ENCODE data around the gene NAPA.

The NAPA gene

GRCh38 chr19:47499863-47500830 is 14.7 kb downstream of the NAPA start:
- Mint-ChIP-seq H3K36me3 (ENCODE audit: low read depth) (peaks cover 12% of the 10 kb centered on the region), H3K27me3 (ENCODE audit: low read depth) (no peaks in the 10 kb centered on the region), H3K4me1 (ENCODE audit: low read depth) (no peaks in the 10 kb centered on the region), H3K27ac (no peak overlapping the region), H3K4me3 (no peak overlapping the region), H3K9me3 (no peaks in the 10 kb centered on the region)

DNA sequence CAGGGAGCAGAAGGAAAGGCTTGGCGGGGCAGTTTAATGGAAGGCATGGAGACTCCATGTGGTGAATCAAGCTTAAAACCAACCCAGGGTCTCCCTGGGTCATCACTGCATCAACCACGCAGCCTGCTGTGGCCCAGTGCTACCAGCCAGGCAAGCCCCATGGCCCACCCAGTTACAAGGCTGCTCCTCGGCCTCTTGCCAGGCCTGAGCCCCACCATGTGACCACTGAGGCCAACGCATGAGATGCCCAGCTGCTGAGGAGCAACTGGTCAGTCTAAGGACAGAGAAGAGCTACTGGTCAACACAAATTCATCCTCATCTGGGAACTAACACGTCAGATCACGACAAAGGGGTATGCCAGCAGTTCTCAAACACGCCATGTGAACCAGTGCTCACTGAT is 15.5 kb downstream of the NAPA start:
- Mint-ChIP-seq H3K4me3 (no peak overlapping the region), H3K27ac (no peak overlapping the region), H3K9me3 (no peaks in the 10 kb centered on the region), H3K4me1 (ENCODE audit: low read depth) (no peaks in the 10 kb centered on the region), H3K36me3 (ENCODE audit: low read depth) (peaks cover 12% of the 10 kb centered on the region), H3K27me3 (ENCODE audit: low read depth) (no peaks in the 10 kb centered on the region)

DNA sequence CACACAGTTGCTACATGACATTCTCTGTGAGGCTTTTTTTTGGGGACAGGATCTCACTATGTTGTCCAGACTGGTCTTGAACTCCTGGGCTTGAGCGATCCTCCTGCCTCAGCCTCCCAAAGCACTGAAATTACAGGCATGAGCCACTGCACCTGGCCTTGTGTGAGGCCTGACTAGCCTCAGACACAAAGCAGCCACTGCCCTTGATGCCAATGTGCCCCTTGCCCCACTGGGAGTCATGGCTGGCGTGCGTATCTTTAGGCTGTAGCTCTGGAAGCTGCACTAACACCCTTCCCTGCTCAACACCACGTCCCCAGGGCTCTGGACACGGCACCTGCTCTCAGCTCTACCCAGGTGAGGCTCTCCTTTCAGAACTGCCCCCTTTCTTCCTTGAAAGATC is 16.3 kb downstream of the NAPA start:
- Mint-ChIP-seq H3K4me3 (no peak overlapping the region), H3K4me1 (ENCODE audit: low read depth) (peaks cover under 1% of the 10 kb centered on the region), H3K27me3 (ENCODE audit: low read depth) (no peaks in the 10 kb centered on the region), H3K9me3 (no peaks in the 10 kb centered on the region), H3K36me3 (ENCODE audit: low read depth) (peaks cover 12% of the 10 kb centered on the region), H3K27ac (no peak overlapping the region)

DNA sequence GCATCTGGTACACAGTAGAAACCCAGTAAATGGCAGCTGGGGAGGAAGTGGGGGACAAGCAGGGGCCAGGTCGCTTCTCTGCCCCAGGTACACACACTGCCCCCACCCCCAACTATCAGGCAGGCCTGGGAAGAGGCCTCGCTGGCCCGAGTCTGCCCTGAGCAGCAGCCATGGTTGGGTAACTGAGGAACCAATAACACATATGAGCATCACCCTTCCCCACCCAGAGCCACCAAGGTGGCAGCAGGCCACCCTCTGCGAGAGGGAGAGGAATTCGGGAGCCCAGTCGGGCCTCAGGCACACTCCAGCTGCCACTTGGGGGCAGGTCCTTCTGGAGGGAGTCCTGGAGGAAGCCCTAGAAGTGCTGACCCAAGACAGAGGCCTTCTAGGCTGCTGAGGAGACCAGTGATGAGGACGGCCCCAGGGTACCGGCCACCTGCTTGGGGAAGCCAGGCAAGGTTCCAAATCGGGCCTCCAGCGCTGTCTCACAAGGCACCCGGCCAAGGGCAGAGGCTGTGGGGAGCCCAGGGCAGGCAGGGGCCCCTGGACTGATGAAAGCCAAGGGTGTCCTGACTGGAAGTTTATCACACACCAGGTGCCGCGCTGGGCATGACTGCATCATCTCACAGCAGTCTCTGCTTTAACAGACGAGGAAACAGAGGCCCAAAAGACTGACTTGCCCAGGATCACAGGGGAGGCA is 16.9 kb downstream of the NAPA start:
- Mint-ChIP-seq H3K9me3 (no peaks in the 10 kb centered on the region), H3K4me3 (no peak overlapping the region), H3K27ac (no peak overlapping the region), H3K36me3 (ENCODE audit: low read depth) (peaks cover 13% of the 10 kb centered on the region), H3K27me3 (ENCODE audit: low read depth) (no peaks in the 10 kb centered on the region), H3K4me1 (ENCODE audit: low read depth) (peaks cover 2% of the 10 kb centered on the region)

GRCh38 chr19:47497050-47497766 is 17.7 kb downstream of the NAPA start:
- H3K4me1 Mint-ChIP-seq (ENCODE audit: low read depth) = peaks cover 2% of the 10 kb centered on the region
- H3K27me3 Mint-ChIP-seq (ENCODE audit: low read depth) = no peaks in the 10 kb centered on the region
- no peak overlapping the region for H3K4me3 Mint-ChIP-seq
- no peaks in the 10 kb centered on the region for H3K9me3 Mint-ChIP-seq
- no peak overlapping the region for H3K27ac Mint-ChIP-seq
- H3K36me3 Mint-ChIP-seq (ENCODE audit: low read depth) = peaks cover 12% of the 10 kb centered on the region

DNA sequence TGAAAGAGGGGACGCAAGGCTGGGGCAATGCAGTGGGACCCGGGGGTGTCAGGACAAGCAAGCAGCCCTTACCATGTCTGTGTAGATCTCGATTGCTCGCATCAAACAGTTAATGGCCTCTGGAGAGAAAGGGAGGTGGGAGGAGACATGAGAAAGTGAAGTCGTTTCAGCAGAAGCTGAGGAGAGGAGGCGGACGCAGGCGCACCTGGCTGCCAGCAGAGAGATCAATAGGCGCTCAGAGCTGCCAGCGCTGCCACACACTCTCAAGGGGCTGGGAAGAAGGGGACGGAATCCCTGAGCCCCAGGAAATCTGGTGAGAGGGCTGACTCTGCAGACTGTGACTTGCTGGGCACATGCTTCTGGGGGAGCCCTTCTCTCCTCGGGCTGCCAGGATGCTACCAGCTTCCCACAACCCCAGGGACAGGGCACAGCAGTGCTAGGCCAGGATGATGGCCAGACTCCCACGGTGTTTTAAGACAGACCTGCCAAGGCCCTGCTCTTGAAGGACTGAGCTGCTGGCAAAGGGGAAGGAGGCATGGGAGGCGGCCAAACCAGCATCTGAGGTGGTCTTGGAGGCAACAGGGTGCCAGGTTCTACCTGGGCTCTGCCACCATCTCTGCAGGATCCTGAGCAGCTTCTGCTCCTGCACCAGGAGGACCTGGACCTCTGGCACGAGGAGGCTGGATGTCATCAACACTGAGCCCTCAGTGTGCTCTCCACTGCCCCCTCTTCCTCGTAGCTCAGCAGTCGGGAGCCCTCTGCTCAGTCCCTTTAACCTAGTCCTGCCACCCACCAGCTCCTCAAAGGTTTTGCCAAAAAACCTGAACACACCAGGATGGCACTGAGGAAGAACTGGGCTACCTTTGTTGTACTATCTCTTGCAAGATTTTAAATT is 19.1 kb downstream of the NAPA start:
- Mint-ChIP-seq H3K4me3 (no peak overlapping the region), H3K27me3 (ENCODE audit: low read depth) (no peaks in the 10 kb centered on the region), H3K27ac (peak overlapping the region; percentile 6), H3K9me3 (no peaks in the 10 kb centered on the region), H3K36me3 (ENCODE audit: low read depth) (peaks cover 9% of the 10 kb centered on the region), H3K4me1 (ENCODE audit: low read depth) (peaks cover 2% of the 10 kb centered on the region)

DNA sequence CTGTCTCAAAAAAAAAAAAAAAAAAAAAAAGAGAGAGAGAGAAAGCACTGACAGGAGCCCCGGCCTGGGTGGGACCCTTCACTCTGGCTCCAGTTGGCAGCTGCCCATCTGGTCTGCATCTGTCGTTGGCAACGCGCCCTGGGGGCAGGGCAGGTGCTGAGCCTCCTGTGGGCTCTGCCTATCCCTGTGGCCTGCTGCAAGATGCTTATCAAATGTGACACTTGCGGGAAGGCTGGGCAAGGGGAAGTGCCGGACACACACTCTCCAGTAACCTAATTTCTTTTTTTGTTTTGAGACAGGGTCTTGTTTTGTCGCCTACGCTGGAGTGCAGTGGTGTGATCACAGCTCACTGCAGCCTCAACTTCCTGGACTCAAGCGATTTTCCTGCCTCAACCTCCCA is 20.1 kb downstream of the NAPA start:
- Mint-ChIP-seq H3K4me3 (no peak overlapping the region), H3K9me3 (no peaks in the 10 kb centered on the region), H3K27me3 (ENCODE audit: low read depth) (no peaks in the 10 kb centered on the region), H3K27ac (no peak overlapping the region), H3K4me1 (ENCODE audit: low read depth) (peaks cover 2% of the 10 kb centered on the region), H3K36me3 (ENCODE audit: low read depth) (peaks cover 14% of the 10 kb centered on the region)

GRCh38 chr19:47494211-47494547 is 20.7 kb downstream of the NAPA start:
- Mint-ChIP-seq H3K9me3 (no peaks in the 10 kb centered on the region), H3K4me3 (no peak overlapping the region), H3K27me3 (ENCODE audit: low read depth) (no peaks in the 10 kb centered on the region), H3K4me1 (ENCODE audit: low read depth) (peaks cover 2% of the 10 kb centered on the region), H3K27ac (peak overlapping the region; percentile 49), H3K36me3 (ENCODE audit: low read depth) (peaks cover 15% of the 10 kb centered on the region)

DNA sequence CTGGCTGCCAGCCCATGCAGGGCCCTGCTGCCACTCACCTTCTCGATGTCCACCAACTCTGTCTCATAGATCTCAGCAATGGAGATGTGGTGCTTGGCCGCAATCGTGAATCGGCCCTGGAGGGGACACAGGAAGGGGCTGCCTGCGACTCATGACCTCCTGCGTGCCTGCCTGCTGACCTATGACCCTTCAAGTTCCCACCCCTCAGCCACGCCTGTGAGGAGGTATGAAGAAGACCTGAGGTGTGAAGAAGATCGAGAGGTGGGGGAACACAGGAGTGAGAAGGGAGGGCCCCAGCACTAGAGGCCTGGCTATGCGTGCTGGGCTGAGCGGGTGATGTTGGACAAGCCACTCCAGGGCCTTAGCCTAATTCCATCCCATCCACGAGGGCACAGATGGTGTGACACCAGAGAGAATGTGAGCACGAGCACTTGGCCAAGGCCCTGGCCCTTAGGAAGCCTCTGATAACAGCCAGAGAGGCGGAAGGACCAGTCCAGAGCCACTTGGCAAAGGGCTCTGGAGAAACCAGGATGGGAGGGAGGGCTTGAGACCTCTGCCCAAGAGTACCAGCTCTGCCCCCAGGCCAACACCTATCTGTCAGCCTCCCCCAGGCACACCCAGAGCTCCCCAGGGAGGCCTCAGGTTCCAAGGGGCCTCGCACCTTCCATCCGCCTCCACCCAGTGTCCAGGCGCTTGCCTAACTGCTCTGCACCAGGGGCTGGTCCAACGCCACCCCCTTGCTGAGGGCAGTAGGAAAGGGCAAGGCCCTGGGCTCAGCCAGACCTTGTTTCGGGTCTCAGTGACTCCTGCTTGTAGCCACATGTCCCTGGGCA is 21.3 kb downstream of the NAPA start:
- Mint-ChIP-seq H3K4me3 (no peak overlapping the region), H3K4me1 (ENCODE audit: low read depth) (peaks cover 2% of the 10 kb centered on the region), H3K27me3 (ENCODE audit: low read depth) (no peaks in the 10 kb centered on the region), H3K27ac (no peak overlapping the region), H3K36me3 (ENCODE audit: low read depth) (peaks cover 15% of the 10 kb centered on the region), H3K9me3 (no peaks in the 10 kb centered on the region)

- no peak overlapping the region for H3K4me3 Mint-ChIP-seq
- peaks cover 15% of the 10 kb centered on the region for H3K36me3 Mint-ChIP-seq (ENCODE audit: low read depth)
- H3K27ac Mint-ChIP-seq = no peak overlapping the region
- H3K9me3 Mint-ChIP-seq = no peaks in the 10 kb centered on the region
- H3K4me1 Mint-ChIP-seq (ENCODE audit: low read depth) = peaks cover 2% of the 10 kb centered on the region
- no peaks in the 10 kb centered on the region for H3K27me3 Mint-ChIP-seq (ENCODE audit: low read depth)
Observed at GRCh38 chr19:47492571-47493377, 22.1 kb downstream of the NAPA start.

DNA sequence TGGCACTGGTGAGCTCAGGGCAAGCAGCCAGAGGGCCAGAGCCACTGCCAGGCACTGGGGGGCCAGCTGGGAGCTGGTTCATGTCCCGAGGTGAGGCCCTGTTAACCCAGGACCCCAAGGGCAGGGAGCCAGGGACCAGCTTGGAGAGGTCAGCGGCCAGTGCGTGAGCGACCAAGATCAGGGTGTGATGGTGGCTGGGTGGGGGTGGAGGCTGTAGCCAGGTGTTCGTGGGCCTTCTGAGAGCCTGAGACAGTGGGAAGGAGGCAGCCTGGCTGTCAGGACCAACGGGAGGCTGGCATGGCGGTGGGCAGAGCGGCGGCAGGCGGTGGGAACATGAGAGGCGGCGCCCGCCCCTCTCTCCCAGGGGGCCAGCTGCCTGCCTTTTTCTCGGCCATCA is 22.7 kb downstream of the NAPA start:
- no peaks in the 10 kb centered on the region for H3K27me3 Mint-ChIP-seq (ENCODE audit: low read depth)
- no peaks in the 10 kb centered on the region for H3K9me3 Mint-ChIP-seq
- H3K36me3 Mint-ChIP-seq (ENCODE audit: low read depth) = peaks cover 15% of the 10 kb centered on the region
- no peak overlapping the region for H3K27ac Mint-ChIP-seq
- peaks cover 4% of the 10 kb centered on the region for H3K4me1 Mint-ChIP-seq (ENCODE audit: low read depth)
- H3K4me3 Mint-ChIP-seq = no peak overlapping the region

DNA sequence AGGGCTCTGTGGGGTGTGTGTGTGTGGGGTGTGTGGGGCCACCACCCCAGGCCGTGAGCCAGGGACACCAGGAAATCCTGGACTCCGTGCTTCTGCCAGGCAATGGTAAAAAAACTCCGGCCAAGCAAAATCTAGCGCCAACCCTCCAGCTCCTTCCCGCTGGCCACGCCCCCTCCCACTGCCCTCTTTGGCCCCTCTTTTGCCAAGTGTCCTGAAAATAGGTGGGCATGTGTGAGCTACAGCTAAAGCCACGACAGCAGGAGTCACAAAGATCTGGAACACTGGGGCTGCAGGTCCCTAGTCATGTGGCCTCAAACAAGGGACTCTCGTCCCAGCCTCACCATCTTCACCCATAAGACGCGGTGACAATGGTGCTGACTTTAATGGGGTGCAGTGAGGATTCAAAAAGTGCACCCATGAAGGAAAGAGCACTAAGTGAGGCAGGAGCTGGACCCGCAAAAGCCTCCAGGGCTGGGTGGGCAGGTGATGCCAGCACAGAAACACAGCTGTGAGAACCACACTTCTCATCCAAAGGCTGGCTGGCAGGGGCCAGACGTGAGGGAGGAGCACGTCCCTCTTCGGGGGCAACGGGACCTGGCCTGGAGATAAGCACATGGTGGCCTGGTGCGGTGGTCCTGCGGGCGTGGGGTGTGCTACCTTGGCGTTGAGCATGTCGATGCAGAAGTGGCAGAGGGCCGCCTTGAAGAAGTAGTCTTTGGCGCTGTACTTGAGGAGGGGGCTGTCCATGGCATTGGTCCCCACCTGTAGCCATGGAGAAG is 23.3 kb downstream of the NAPA start:
- peaks cover 15% of the 10 kb centered on the region for H3K36me3 Mint-ChIP-seq (ENCODE audit: low read depth)
- no peak overlapping the region for H3K27ac Mint-ChIP-seq
- H3K4me1 Mint-ChIP-seq (ENCODE audit: low read depth) = peaks cover 5% of the 10 kb centered on the region
- H3K4me3 Mint-ChIP-seq = no peak overlapping the region
- no peaks in the 10 kb centered on the region for H3K9me3 Mint-ChIP-seq
- H3K27me3 Mint-ChIP-seq (ENCODE audit: low read depth) = no peaks in the 10 kb centered on the region

Data from T-helper 1 cell treated with Interleukin-12 subunit alpha and Interleukin-12 subunit beta and Interleukin-4 antibody, amounts not matched to agents 30 μg/mL and 1 μg/mL, for 36 hours (primary cell).